ENCODE measurements around the gene SCN5A.

Gene SCN5A

GRCh38 chr3:38524141-38524739 is 125.2 kb downstream of the SCN5A start:
- no peaks in the 10 kb centered on the region; the same call in 1 of the 2 replicates for H3K36me3 ChIP-seq (ENCODE audit: control insufficient read depth, insufficient read depth, low read length)
- no peaks in the 10 kb centered on the region; the same call in 1 of the 2 replicates for H3K4me1 ChIP-seq (ENCODE audit: control insufficient read depth, insufficient read depth, low read length)
- H3K27me3 ChIP-seq (ENCODE audit: control insufficient read depth, insufficient read depth, low read length): no peaks in the 10 kb centered on the region; the same call in 1 of the 2 replicates
- no peak overlapping the region for H3K4me3 ChIP-seq (ENCODE audit: low read length)
- DNase-seq (ENCODE audit: low read depth, low spot score): no peak
- no CpG with 5 or more reads among the region's 5 CpGs for WGBS (ENCODE audit: insufficient coverage, insufficient read length)
- H3K9me3 ChIP-seq (ENCODE audit: control insufficient read depth, insufficient read depth, low read length): no peaks in the 10 kb centered on the region
- H3K27ac ChIP-seq (ENCODE audit: low read length): no peak overlapping the region

- Histone ChIP-seq H3K4me1 (ENCODE audit: control insufficient read depth, insufficient read depth, low read length) (no peaks in the 10 kb centered on the region; the same call in 1 of the 2 replicates), H3K27ac (ENCODE audit: low read length) (no peak overlapping the region), H3K27me3 (ENCODE audit: control insufficient read depth, insufficient read depth, low read length) (no peaks in the 10 kb centered on the region), H3K4me3 (ENCODE audit: low read length) (no peak overlapping the region), H3K36me3 (ENCODE audit: control insufficient read depth, insufficient read depth, low read length) (no peaks in the 10 kb centered on the region; the same call in 1 of the 2 replicates), H3K9me3 (ENCODE audit: control insufficient read depth, insufficient read depth, low read length) (no peaks in the 10 kb centered on the region)
- no CpG with 5 or more reads among the region's 6 CpGs for WGBS (ENCODE audit: insufficient coverage, insufficient read length)
- DNase-seq (ENCODE audit: low read depth, low spot score): no peak
Observed at GRCh38 chr3:38522002-38522401, 127.5 kb downstream of the SCN5A start.

GRCh38 chr3:38521391-38521987 is 128.0 kb downstream of the SCN5A start:
- no peak overlapping the region for H3K27ac ChIP-seq (ENCODE audit: low read length)
- no peak overlapping the region for H3K4me3 ChIP-seq (ENCODE audit: low read length)
- H3K27me3 ChIP-seq (ENCODE audit: control insufficient read depth, insufficient read depth, low read length): no peaks in the 10 kb centered on the region
- H3K36me3 ChIP-seq (ENCODE audit: control insufficient read depth, insufficient read depth, low read length): no peaks in the 10 kb centered on the region; the same call in 1 of the 2 replicates
- DNase-seq (ENCODE audit: low read depth, low spot score): peak; percentile 88
- no peaks in the 10 kb centered on the region for H3K9me3 ChIP-seq (ENCODE audit: control insufficient read depth, insufficient read depth, low read length)
- no peaks in the 10 kb centered on the region; the same call in 1 of the 2 replicates for H3K4me1 ChIP-seq (ENCODE audit: control insufficient read depth, insufficient read depth, low read length)
- no CpG with 5 or more reads among the region's 5 CpGs for WGBS (ENCODE audit: insufficient coverage, insufficient read length)

GRCh38 chr3:38519651-38520050 is 129.8 kb downstream of the SCN5A start:
- Histone ChIP-seq H3K27ac (ENCODE audit: low read length) (no peak overlapping the region), H3K4me3 (ENCODE audit: low read length) (no peak overlapping the region), H3K36me3 (ENCODE audit: control insufficient read depth, insufficient read depth, low read length) (no peaks in the 10 kb centered on the region; the same call in 1 of the 2 replicates), H3K4me1 (ENCODE audit: control insufficient read depth, insufficient read depth, low read length) (no peaks in the 10 kb centered on the region; the same call in 1 of the 2 replicates), H3K9me3 (ENCODE audit: control insufficient read depth, insufficient read depth, low read length) (no peaks in the 10 kb centered on the region), H3K27me3 (ENCODE audit: control insufficient read depth, insufficient read depth, low read length) (no peaks in the 10 kb centered on the region)
- WGBS (ENCODE audit: insufficient coverage, insufficient read length): no CpG with 5 or more reads among the region's 5 CpGs
- no peak for DNase-seq (ENCODE audit: low read depth, low spot score)

GRCh38 chr3:38519000-38519399 is 130.5 kb downstream of the SCN5A start:
- no peak overlapping the region for H3K27ac ChIP-seq (ENCODE audit: low read length)
- H3K36me3 ChIP-seq (ENCODE audit: control insufficient read depth, insufficient read depth, low read length): no peaks in the 10 kb centered on the region
- no peaks in the 10 kb centered on the region for H3K27me3 ChIP-seq (ENCODE audit: control insufficient read depth, insufficient read depth, low read length)
- no peaks in the 10 kb centered on the region for H3K9me3 ChIP-seq (ENCODE audit: control insufficient read depth, insufficient read depth, low read length)
- no peak overlapping the region for H3K4me3 ChIP-seq (ENCODE audit: low read length)
- no CpG with 5 or more reads among the region's 1 CpG for WGBS (ENCODE audit: insufficient coverage, insufficient read length)
- no peak for DNase-seq (ENCODE audit: low read depth, low spot score)
- H3K4me1 ChIP-seq (ENCODE audit: control insufficient read depth, insufficient read depth, low read length): no peaks in the 10 kb centered on the region; the same call in 1 of the 2 replicates

GRCh38 chr3:38516669-38517068 is 132.8 kb downstream of the SCN5A start:
- no peaks in the 10 kb centered on the region for H3K27me3 ChIP-seq (ENCODE audit: control insufficient read depth, insufficient read depth, low read length)
- no peak overlapping the region for H3K27ac ChIP-seq (ENCODE audit: low read length)

GRCh38 chr3:38515367-38515766 is 134.1 kb downstream of the SCN5A start:
- Histone ChIP-seq H3K27me3 (ENCODE audit: control insufficient read depth, insufficient read depth, low read length) (no peaks in the 10 kb centered on the region), H3K36me3 (ENCODE audit: control insufficient read depth, insufficient read depth, low read length) (no peaks in the 10 kb centered on the region)

More at GRCh38 chr3:38516669-38517068, 132.8 kb downstream of the SCN5A start:
- Histone ChIP-seq H3K4me3 (ENCODE audit: low read length) (no peak overlapping the region), H3K36me3 (ENCODE audit: control insufficient read depth, insufficient read depth, low read length) (no peaks in the 10 kb centered on the region), H3K9me3 (ENCODE audit: control insufficient read depth, insufficient read depth, low read length) (no peaks in the 10 kb centered on the region), H3K4me1 (ENCODE audit: control insufficient read depth, insufficient read depth, low read length) (no peaks in the 10 kb centered on the region; the same call in 1 of the 2 replicates)
- no peak for DNase-seq (ENCODE audit: low read depth, low spot score)
- no CpG with 5 or more reads among the region's 1 CpG for WGBS (ENCODE audit: insufficient coverage, insufficient read length)

GRCh38 chr3:38511546-38511945 is 137.9 kb downstream of the SCN5A start:
- no peak for DNase-seq (ENCODE audit: low read depth, low spot score)
- Histone ChIP-seq H3K27me3 (ENCODE audit: control insufficient read depth, insufficient read depth, low read length) (no peaks in the 10 kb centered on the region), H3K36me3 (ENCODE audit: control insufficient read depth, insufficient read depth, low read length) (0 out of 2 replicates have a peak, but pooled peaks cover 2% of the 10 kb centered on the region), H3K27ac (ENCODE audit: low read length) (no peak overlapping the region), H3K9me3 (ENCODE audit: control insufficient read depth, insufficient read depth, low read length) (no peaks in the 10 kb centered on the region), H3K4me1 (ENCODE audit: control insufficient read depth, insufficient read depth, low read length) (no peaks in the 10 kb centered on the region), H3K4me3 (ENCODE audit: low read length) (no peak overlapping the region)
- no CpG with 5 or more reads among the region's 3 CpGs for WGBS (ENCODE audit: insufficient coverage, insufficient read length)

More at GRCh38 chr3:38515367-38515766, 134.1 kb downstream of the SCN5A start:
- Histone ChIP-seq H3K9me3 (ENCODE audit: control insufficient read depth, insufficient read depth, low read length) (no peaks in the 10 kb centered on the region), H3K4me3 (ENCODE audit: low read length) (no peak overlapping the region), H3K27ac (ENCODE audit: low read length) (no peak overlapping the region), H3K4me1 (ENCODE audit: control insufficient read depth, insufficient read depth, low read length) (no peaks in the 10 kb centered on the region)
- no CpG with 5 or more reads among the region's 7 CpGs for WGBS (ENCODE audit: insufficient coverage, insufficient read length)
- DNase-seq (ENCODE audit: low read depth, low spot score): no peak

GRCh38 chr3:38510631-38511030 is 138.9 kb downstream of the SCN5A start:
- no peaks in the 10 kb centered on the region for H3K27me3 ChIP-seq (ENCODE audit: control insufficient read depth, insufficient read depth, low read length)
- 0 out of 2 replicates have a peak, but pooled peaks cover 2% of the 10 kb centered on the region for H3K36me3 ChIP-seq (ENCODE audit: control insufficient read depth, insufficient read depth, low read length)
- no peak overlapping the region for H3K4me3 ChIP-seq (ENCODE audit: low read length)
- no peak overlapping the region for H3K27ac ChIP-seq (ENCODE audit: low read length)
- H3K9me3 ChIP-seq (ENCODE audit: control insufficient read depth, insufficient read depth, low read length): no peaks in the 10 kb centered on the region
- no peaks in the 10 kb centered on the region for H3K4me1 ChIP-seq (ENCODE audit: control insufficient read depth, insufficient read depth, low read length)
- no peak for DNase-seq (ENCODE audit: low read depth, low spot score)

GRCh38 chr3:38509732-38510131 is 139.8 kb downstream of the SCN5A start:
- Histone ChIP-seq H3K36me3 (ENCODE audit: control insufficient read depth, insufficient read depth, low read length) (0 out of 2 replicates have a peak, but pooled peaks cover 2% of the 10 kb centered on the region), H3K27ac (ENCODE audit: low read length) (no peak overlapping the region), H3K9me3 (ENCODE audit: control insufficient read depth, insufficient read depth, low read length) (no peaks in the 10 kb centered on the region), H3K4me1 (ENCODE audit: control insufficient read depth, insufficient read depth, low read length) (no peaks in the 10 kb centered on the region), H3K4me3 (ENCODE audit: low read length) (no peak overlapping the region), H3K27me3 (ENCODE audit: control insufficient read depth, insufficient read depth, low read length) (no peaks in the 10 kb centered on the region)
- no CpG with 5 or more reads among the region's 2 CpGs for WGBS (ENCODE audit: insufficient coverage, insufficient read length)
- no peak for DNase-seq (ENCODE audit: low read depth, low spot score)

Data from iPS DF 6.9 (cell line).